ENCODE measurements around the gene SYT13.

GRCh38 chr11:45296075-45296474, 9.9 kb upstream of the SYT13 start:
- no peak for TF ChIP-seq MAX (IDR thresholded peaks at IDR 0.05)
- no peak for TF ChIP-seq FOXM1 (IDR thresholded peaks at IDR 0.05; ENCODE audit: borderline replicate concordance, low read depth)
- TF ChIP-seq RAD21 (IDR thresholded peaks at IDR 0.05; ENCODE audit: low read depth), result no peak
- no peak for TF ChIP-seq CREB1 (IDR thresholded peaks at IDR 0.05; ENCODE audit: low read depth)
- TF ChIP-seq TEAD4 (IDR thresholded peaks at IDR 0.05), result no peak
- TF ChIP-seq YY1 (IDR thresholded peaks at IDR 0.05; ENCODE audit: low read depth), result no peak
- TF ChIP-seq TAF1 (IDR thresholded peaks at IDR 0.05; ENCODE audit: low read depth), result no peak
- no peak for TF ChIP-seq ZBTB7A (IDR thresholded peaks at IDR 0.05; ENCODE audit: low read depth)
- TF ChIP-seq EGR1 (IDR thresholded peaks at IDR 0.05), result no peak
- TF ChIP-seq CEBPB (IDR thresholded peaks at IDR 0.05), result no peak
- TF ChIP-seq EP300 (IDR thresholded peaks at IDR 0.05; ENCODE audit: borderline replicate concordance), result no peak
- TF ChIP-seq REST (IDR thresholded peaks at IDR 0.05; ENCODE audit: low read depth), result no peak
- no peak for TF ChIP-seq USF1 (IDR thresholded peaks at IDR 0.05)
- TF ChIP-seq NFIC (IDR thresholded peaks at IDR 0.05), result no peak

Data from Ishikawa (cell line).